ENCODE data around the gene CPLX1. TPM values are rescaled to one million over a fixed set of nuclear protein-coding genes. Genes with fewer than 3 reads are reported as not detected.

Gene CPLX1
- total RNA-seq, 3 donors from 2014 or later = 0.16 to 2.6 (median 1.2) TPM

- DNase-seq (ENCODE audit: low spot score in 2 of 2) = no peak
- Histone ChIP-seq H3K27ac (no peak overlapping the region), H3K4me3 (no peak overlapping the region), H3K36me3 (peaks cover 11% of the 10 kb centered on the region), H3K27me3 (no peaks in the 10 kb centered on the region), H3K4me1 (no peaks in the 10 kb centered on the region), H3K9me3 (no peaks in the 10 kb centered on the region)
- no peak for TF ChIP-seq CTCF (IDR thresholded peaks at IDR 0.05)
- TF ChIP-seq POLR2A (IDR thresholded peaks at IDR 0.05) = no peak
- no peak for TF ChIP-seq POLR2AphosphoS5 (IDR thresholded peaks at IDR 0.05)
- intact Hi-C loops (cut with DNase I; ENCODE audit: low total_unique reads) = no loop called here
Observed at GRCh38 chr4:735583-735982, 90.3 kb downstream of the CPLX1 start.

Other genes with a start within 250 kb of the CPLX1 start
- not detected for gene TMEM271, start 249.8 kb downstream of the CPLX1 start, total RNA-seq
- gene PDE6B, start 200.6 kb downstream of the CPLX1 start, total RNA-seq = 10 to 100 TPM in 1 of 3 donors, 1 to 10 TPM in 2; 2.7 to 10.2 (median 8.5) TPM
- gene ATP5ME, start 151.9 kb downstream of the CPLX1 start, total RNA-seq = 100 to 1,000 TPM; 108 to 179 (median 128) TPM
- 10 to 100 TPM in 2 of 3 donors, 1 to 10 TPM in 1; 7.9 to 14.9 (median 12.1) TPM for gene MYL5, start 151.6 kb downstream of the CPLX1 start, total RNA-seq
- 10 to 100 TPM; 14.4 to 22.3 (median 18.3) TPM for gene SLC49A3, start 137.0 kb downstream of the CPLX1 start, total RNA-seq
- gene PCGF3, start 120.3 kb downstream of the CPLX1 start, total RNA-seq = 10 to 100 TPM; 60.6 to 71.7 (median 69.4) TPM
- 10 to 100 TPM; 76.2 to 95.7 (median 81.9) TPM for gene GAK, start 106.2 kb upstream of the CPLX1 start, total RNA-seq
- 10 to 100 TPM; 26.2 to 32.2 (median 28.2) TPM for gene TMEM175, start 106.3 kb upstream of the CPLX1 start, total RNA-seq
- 1 to 10 TPM; 5.3 to 9.4 (median 8.8) TPM for gene DGKQ, start 147.4 kb upstream of the CPLX1 start, total RNA-seq
- gene IDUA, start 160.9 kb upstream of the CPLX1 start, total RNA-seq = 10 to 100 TPM; 16.3 to 32.8 (median 28.2) TPM
- gene SLC26A1, start 167.3 kb upstream of the CPLX1 start, total RNA-seq = under 1 TPM; 0.33 to 0.48 (median 0.44) TPM
- 10 to 100 TPM; 19.8 to 40.0 (median 22.9) TPM for gene FGFRL1, start 185.5 kb upstream of the CPLX1 start, total RNA-seq